GM12878 (cell line): ENCODE measurements around the gene CDK11B. TPM values are rescaled to one million over a fixed set of nuclear protein-coding genes. Genes with fewer than 3 reads are reported as not detected.

Experiments used
- BACH1 ChIP-seq: fragments of 450-650 bp; IDR thresholded peaks from 2 replicates; pipeline ENCODE4 v1.6.1; 2017; ENCODE audit warnings: mild to moderate bottlenecking, borderline replicate concordance
- BCL11A ChIP-seq: IDR thresholded peaks from 2 replicates; pipeline ENCODE4 v1.6.1; 2011; ENCODE audit warnings: low read depth, low read length
- BCL3 ChIP-seq: IDR thresholded peaks from 2 replicates; pipeline ENCODE4 v1.6.1; 2011; ENCODE audit warnings: borderline replicate concordance, low read depth, mild to moderate bottlenecking, moderate library complexity, low read length; ENCODE audit not compliant: insufficient read depth, poor library complexity, severe bottlenecking
- BHLHE40 ChIP-seq, 2 experiments: fragments of 450-650 bp in 1 of 2; IDR thresholded peaks; 2 replicates each; pipeline ENCODE4 v1.6.1; 2011 to 2017; ENCODE audit warnings: low read depth in 2 of 2, borderline replicate concordance in 1 of 2, improper control_type of control experiment in 1 of 2, low read length in 1 of 2, mild to moderate bottlenecking in 1 of 2
- CHD4 ChIP-seq: fragments of 200-600 bp; sonication (generic); IDR thresholded peaks from 2 replicates; pipeline ENCODE4 v1.6.1; 2016; ENCODE audit warnings: mild to moderate bottlenecking
- EED ChIP-seq: sonication (generic); IDR thresholded peaks from 2 replicates; pipeline ENCODE4 v1.6.1; 2016; ENCODE audit warnings: antibody characterized with exemption, low read depth
- FOXK2 ChIP-seq: fragments of 450-650 bp; IDR thresholded peaks from 2 replicates; pipeline ENCODE4 v1.6.1; 2017; ENCODE audit warnings: mild to moderate bottlenecking, moderate library complexity
- HDGF ChIP-seq: fragments of 450-650 bp; IDR thresholded peaks from 2 replicates; pipeline ENCODE4 v1.6.1; 2016; ENCODE audit warnings: antibody characterized with exemption
- IRF4 ChIP-seq: IDR thresholded peaks from 2 replicates; pipeline ENCODE4 v1.6.1; 2011; ENCODE audit warnings: low read depth, low read length
- KLF5 ChIP-seq: fragments of 450-650 bp; IDR thresholded peaks from 2 replicates; pipeline ENCODE4 v1.6.1; 2014; ENCODE audit warnings: mild to moderate bottlenecking; ENCODE audit not compliant: partially characterized antibody
- MEF2A ChIP-seq: IDR thresholded peaks from 2 replicates; pipeline ENCODE4 v1.6.1; 2011; ENCODE audit warnings: low read depth, mild to moderate bottlenecking, low read length, moderate library complexity; ENCODE audit not compliant: insufficient read depth
- MYC ChIP-seq: IDR thresholded peaks from 2 replicates; pipeline ENCODE4 v1.6.1; 2011; ENCODE audit warnings: mild to moderate bottlenecking, low read length, moderate library complexity, inconsistent platforms; ENCODE audit not compliant: insufficient read depth, insufficient replicate concordance, insufficient read length, severe bottlenecking
- NFXL1 ChIP-seq: fragments of 450-650 bp; IDR thresholded peaks from 2 replicates; pipeline ENCODE4 v1.6.1; 2017; ENCODE audit warnings: antibody characterized with exemption, mild to moderate bottlenecking, borderline replicate concordance
- NFYB ChIP-seq: IDR thresholded peaks from 2 replicates; pipeline ENCODE4 v1.6.1; 2011; ENCODE audit warnings: low read depth, mild to moderate bottlenecking, low read length, improper control_type of control experiment, moderate library complexity; ENCODE audit not compliant: insufficient read depth
- NKRF ChIP-seq: fragments of 450-650 bp; conservative IDR thresholded peaks from 2 replicates; pipeline ENCODE4 v1.6.1; 2017; ENCODE audit warnings: mild to moderate bottlenecking, moderate library complexity
- NRF1 ChIP-seq: conservative IDR thresholded peaks from 2 replicates; pipeline ENCODE4 v1.6.1; 2011; ENCODE audit warnings: mild to moderate bottlenecking, low read depth, low read length, improper control_type of control experiment
- PAX5 ChIP-seq: IDR thresholded peaks from 2 replicates; pipeline ENCODE4 v1.6.1; 2011; ENCODE audit warnings: low read depth, low read length, borderline replicate concordance
- RFX5 ChIP-seq: IDR thresholded peaks from 2 replicates; pipeline ENCODE4 v1.6.1; 2011; ENCODE audit warnings: low read depth, low read length, improper control_type of control experiment
- SMAD5 ChIP-seq: IDR thresholded peaks from 2 replicates; pipeline ENCODE4 v1.6.1; 2016; ENCODE audit warnings: antibody characterized with exemption, low read depth
- SPI1 ChIP-seq: IDR thresholded peaks from 2 replicates; pipeline ENCODE4 v1.6.1; 2011; ENCODE audit warnings: low read depth, mild to moderate bottlenecking, low read length, moderate library complexity, borderline replicate concordance; ENCODE audit not compliant: insufficient read depth
- STAT3 ChIP-seq: IDR thresholded peaks from 2 replicates; pipeline ENCODE4 v1.6.1; 2011; ENCODE audit warnings: low read depth, low read length, improper control_type of control experiment
- TCF12 ChIP-seq: IDR thresholded peaks from 2 replicates; pipeline ENCODE4 v1.6.1; 2011; ENCODE audit warnings: low read depth, mild to moderate bottlenecking, low read length
- ZNF24 ChIP-seq: fragments of 450-650 bp; IDR thresholded peaks from 2 replicates; pipeline ENCODE4 v1.6.1; 2017; ENCODE audit warnings: antibody characterized with exemption, mild to moderate bottlenecking
- ZNF592 ChIP-seq: fragments of 450-650 bp; IDR thresholded peaks from 2 replicates; pipeline ENCODE4 v1.6.1; 2017; ENCODE audit warnings: mild to moderate bottlenecking, moderate library complexity
- polyA plus RNA-seq, 11 experiments: library from polyadenylated mRNA; depleted of rRNA in 4 of 11; unstranded in 6 of 11; stranded (reverse) in 5 of 11; fragments of >200 nt; fragmentation: Nextera tagmentation in 4 of 11; fragmentation: Illumina TruSeq in 1 of 11; extraction: Ambion mirVana in 4 of 11; extraction: Trizol in 1 of 11; gene quantifications; 1 replicate in 1 of 11; 2 replicates in 10 of 11; pipeline versions ENCODE4 v1.2.1 to v1.2.3, GENCODE V29; 2011 to 2016; ENCODE audit warnings: inconsistent platforms in 2 of 11, missing spikeins in 2 of 11, low read depth in 1 of 11
- total RNA-seq, 4 experiments: library from RNA; depleted of rRNA in 3 of 4; stranded (reverse); fragments of >200 nt in 3 of 4; fragmentation: Illumina TruSeq in 1 of 4; extraction: Trizol in 1 of 4; gene quantifications; 2 replicates each; pipeline versions ENCODE4 v1.2.1 to v1.2.3, GENCODE V29; 2013 to 2021

CDK11B gene
- total and polyA plus RNA-seq, 10 of the 15 experiments (the other 5 are each of a cell fraction or from before 2014, with no cell fraction given): 3.2 to 30.9 (median 18.0) TPM

GRCh38 chr1:1677718-1678580 lies 19.1 kb upstream of the CDK11B start (continued):
- TF ChIP-seq NKRF: no peak
- TF ChIP-seq CHD4: no peak
- TF ChIP-seq BHLHE40 (IDR thresholded peaks at IDR 0.05; ENCODE audit: borderline replicate concordance in 1 of 2, low read depth in 2 of 2, low read length in 1 of 2): peak; percentile 63 to 74
- TF ChIP-seq ZNF592: no peak
- TF ChIP-seq EED: peak; percentile 93
- TF ChIP-seq NFXL1: no peak
- TF ChIP-seq BACH1: no peak; the same call in 1 of the 2 replicates
- peak; percentile 70 for TF ChIP-seq KLF5
- peak; percentile 51 for TF ChIP-seq BCL11A
- TF ChIP-seq MEF2A: no peak
- peak; percentile 88 for TF ChIP-seq PAX5
- TF ChIP-seq STAT3: no peak
- TF ChIP-seq SPI1: peak; percentile 78
- no peak for TF ChIP-seq NFYB
- no peak for TF ChIP-seq RFX5
- no peak; the same call in 1 of the 2 replicates for TF ChIP-seq ZNF24
- TF ChIP-seq MYC: no peak
- no peak for TF ChIP-seq HDGF
- peak; percentile 58; the same call in 1 of the 2 replicates for TF ChIP-seq FOXK2
- no peak for TF ChIP-seq SMAD5
- no peak for TF ChIP-seq IRF4
- TF ChIP-seq BCL3: peak; percentile 80
- TF ChIP-seq NRF1: no peak
- TF ChIP-seq TCF12: peak; percentile 89
